MCF 10A (cell line): ENCODE data around the gene CD69. TPM values are rescaled to one million over a fixed set of nuclear protein-coding genes. Genes with fewer than 3 reads are reported as not detected.

Source experiments
- BruUV-seq: library from RNA; stranded (reverse); fragments of 400-500 nt; replicated peaks from 2 replicates; lab custom pipeline; 2021; lab: Mats Ljungman, UMichigan
- CTCF ChIA-PET: fragments of 300-600 bp; sonication (Branson Sonifier 250); formaldehyde crosslinking; extraction: SDS; loops from one replicate; lab custom pipeline; 2021; ENCODE audit warnings: antibody characterized with exemption, inconsistent platforms; lab: Yijun Ruan, JAX
- POLR2A ChIA-PET: fragments of 300-600, 350-650 bp; sonication (Branson Sonifier 250); formaldehyde crosslinking; extraction: SDS; loops from one replicate; lab custom pipeline; 2020; ENCODE audit warnings: antibody characterized with exemption, inconsistent platforms; lab: Yijun Ruan, JAX
- DNase-seq: peaks from one replicate; pipeline ENCODE4 v3.0.0-alpha.2; 2018; ENCODE audit not compliant: unreplicated experiment
- H3K27ac Mint-ChIP-seq: one replicate; pipeline ENCODE4 v1.8.0; 2022; ENCODE audit warnings: mild to moderate bottlenecking, low read depth, mixed read lengths; ENCODE audit not compliant: unreplicated experiment
- H3K27me3 Mint-ChIP-seq: one replicate; pipeline ENCODE4 v1.8.0; 2022; ENCODE audit warnings: mixed read lengths; ENCODE audit not compliant: insufficient read depth, unreplicated experiment
- H3K36me3 Mint-ChIP-seq: one replicate; pipeline ENCODE4 v1.8.0; 2022; ENCODE audit warnings: mild to moderate bottlenecking, moderate library complexity, mixed read lengths; ENCODE audit not compliant: insufficient read depth, unreplicated experiment
- H3K4me1 Mint-ChIP-seq: one replicate; pipeline ENCODE4 v1.8.0; 2022; ENCODE audit warnings: mixed read lengths; ENCODE audit not compliant: insufficient read depth, unreplicated experiment
- H3K4me3 Mint-ChIP-seq: one replicate; pipeline ENCODE4 v1.8.0; 2022; ENCODE audit warnings: mild to moderate bottlenecking, moderate library complexity, mixed read lengths; ENCODE audit not compliant: unreplicated experiment
- H3K9me3 Mint-ChIP-seq: one replicate; pipeline ENCODE4 v1.8.0; 2022; ENCODE audit warnings: mixed read lengths; ENCODE audit not compliant: unreplicated experiment
- intact Hi-C: fragments of 100-400 bp; cut with micrococcal nuclease; formaldehyde crosslinking; loops from 2 replicates; pipeline ENCODE4 v1.14.1; 2022
- total RNA-seq: library from RNA; stranded (reverse); gene quantifications from 2 replicates; pipeline ENCODE4 v1.2.3, GENCODE V29; 2022
- TF ChIP-seq, protein P1 (sequence below): fragments of 200-600 bp; IDR thresholded peaks from one replicate; pipeline ENCODE4 v1.8.0; 2022; ENCODE audit warnings: antibody characterized with exemption, mild to moderate bottlenecking; ENCODE audit not compliant: unreplicated experiment

The CD69 gene
- total RNA-seq, 1 experiment from 2014 or later: not detected

DNA sequence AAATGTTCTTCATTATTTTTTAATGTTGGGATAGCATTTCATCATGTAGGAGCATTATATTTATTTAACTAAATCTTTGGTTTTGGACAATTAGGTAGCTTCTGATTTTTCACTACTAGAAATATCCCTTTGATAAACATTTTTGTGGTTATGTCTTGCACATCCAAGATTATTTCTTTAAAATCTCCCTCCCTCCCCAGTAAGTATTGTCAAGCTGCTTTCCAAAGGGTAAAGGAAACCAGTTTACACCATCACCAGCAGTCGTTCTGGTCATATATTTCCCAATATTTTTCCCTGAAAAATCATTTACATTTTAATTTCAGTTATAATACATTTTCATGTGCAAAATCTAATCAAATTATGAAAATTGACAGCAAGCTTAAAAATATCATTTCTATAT is 11.1 kb downstream of the CD69 start:
- H3K27ac Mint-ChIP-seq: no peak overlapping the region
- TF ChIP-seq, protein P1, sequence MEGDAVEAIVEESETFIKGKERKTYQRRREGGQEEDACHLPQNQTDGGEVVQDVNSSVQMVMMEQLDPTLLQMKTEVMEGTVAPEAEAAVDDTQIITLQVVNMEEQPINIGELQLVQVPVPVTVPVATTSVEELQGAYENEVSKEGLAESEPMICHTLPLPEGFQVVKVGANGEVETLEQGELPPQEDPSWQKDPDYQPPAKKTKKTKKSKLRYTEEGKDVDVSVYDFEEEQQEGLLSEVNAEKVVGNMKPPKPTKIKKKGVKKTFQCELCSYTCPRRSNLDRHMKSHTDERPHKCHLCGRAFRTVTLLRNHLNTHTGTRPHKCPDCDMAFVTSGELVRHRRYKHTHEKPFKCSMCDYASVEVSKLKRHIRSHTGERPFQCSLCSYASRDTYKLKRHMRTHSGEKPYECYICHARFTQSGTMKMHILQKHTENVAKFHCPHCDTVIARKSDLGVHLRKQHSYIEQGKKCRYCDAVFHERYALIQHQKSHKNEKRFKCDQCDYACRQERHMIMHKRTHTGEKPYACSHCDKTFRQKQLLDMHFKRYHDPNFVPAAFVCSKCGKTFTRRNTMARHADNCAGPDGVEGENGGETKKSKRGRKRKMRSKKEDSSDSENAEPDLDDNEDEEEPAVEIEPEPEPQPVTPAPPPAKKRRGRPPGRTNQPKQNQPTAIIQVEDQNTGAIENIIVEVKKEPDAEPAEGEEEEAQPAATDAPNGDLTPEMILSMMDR: no peak
- H3K4me1 Mint-ChIP-seq: no peaks in the 10 kb centered on the region
- H3K4me3 Mint-ChIP-seq: no peak overlapping the region
- POLR2A ChIA-PET: interaction anchor here (0.7 kb wide), 1 partner anchor 113 kb away, joined by 3 read pairs; no protein-coding TSS in a partner anchor
- no peaks in the 10 kb centered on the region for H3K36me3 Mint-ChIP-seq
- no peak for DNase-seq
- BruUV-seq: no TSS peak
- intact Hi-C loops: loop anchor here (1.0 to 10.0 kb wide), 4 partner anchors 63 to 391 kb away; no protein-coding TSS in a partner anchor
- H3K9me3 Mint-ChIP-seq: no peaks in the 10 kb centered on the region
- H3K27me3 Mint-ChIP-seq: peaks cover 23% of the 10 kb centered on the region
- CTCF ChIA-PET: interaction anchor here (0.6 to 6.5 kb wide), 46 partner anchors 9 to 1664 kb away, joined by 3 to 76 read pairs (median 5); partner anchors contain the start of genes CLEC12B and CLEC9A

DNA sequence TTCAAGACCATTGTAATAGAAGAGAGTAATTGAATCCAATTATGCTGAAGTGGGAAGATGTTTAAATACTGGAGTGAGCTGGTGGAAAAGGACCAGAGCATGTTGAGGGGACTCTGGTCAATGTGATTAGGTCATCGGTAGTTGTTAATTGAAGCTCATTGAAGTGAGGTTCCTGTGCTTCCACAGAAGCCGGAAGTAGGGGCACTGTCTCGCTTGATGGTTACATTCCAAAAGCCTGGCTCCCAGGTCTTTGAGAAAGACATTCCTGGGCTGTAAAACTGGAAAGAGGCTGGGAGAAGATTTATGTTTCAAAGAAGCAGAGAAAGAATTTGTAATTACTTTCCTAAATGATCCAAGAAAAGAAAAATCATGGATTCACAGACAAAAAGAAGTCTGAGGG is 15.5 kb downstream of the CD69 start:
- TF ChIP-seq, protein P1: no peak
- H3K4me1 Mint-ChIP-seq: peaks cover 6% of the 10 kb centered on the region
- intact Hi-C loops: loop anchor here (5.0 kb wide), 1 partner anchor 67 kb away; no protein-coding TSS in a partner anchor
- no peak overlapping the region for H3K27ac Mint-ChIP-seq
- BruUV-seq: no TSS peak
- no peak overlapping the region for H3K4me3 Mint-ChIP-seq
- POLR2A ChIA-PET: interaction anchor here (0.7 kb wide), 1 partner anchor 392 kb away, joined by 3 read pairs; no protein-coding TSS in a partner anchor
- CTCF ChIA-PET: interaction anchor here (0.5 to 3.3 kb wide), 6 partner anchors 15 to 1187 kb away, joined by 3 to 14 read pairs (median 4); no protein-coding TSS in a partner anchor
- H3K36me3 Mint-ChIP-seq: no peaks in the 10 kb centered on the region
- DNase-seq: no peak
- H3K9me3 Mint-ChIP-seq: no peaks in the 10 kb centered on the region
- H3K27me3 Mint-ChIP-seq: no peaks in the 10 kb centered on the region

DNA sequence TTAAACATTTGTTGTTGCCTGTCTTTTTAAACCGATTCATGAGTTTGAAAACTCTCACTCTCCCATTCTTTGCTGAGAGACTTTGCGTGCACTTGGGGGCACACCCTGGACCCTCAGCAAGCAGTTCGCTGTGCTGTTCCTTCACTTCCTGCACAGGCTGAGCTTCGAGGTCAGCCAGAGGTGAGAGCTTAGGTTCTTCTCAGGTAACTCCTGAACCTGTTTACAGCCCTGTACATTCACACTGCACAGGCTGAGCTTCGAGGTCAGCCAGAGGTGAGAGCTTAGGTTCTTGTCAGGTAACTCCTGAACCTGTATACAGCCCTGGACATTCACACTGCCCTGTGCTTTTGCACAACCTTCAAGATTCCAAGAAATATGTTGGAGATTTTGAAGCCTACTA is 18.0 kb downstream of the CD69 start:
- intact Hi-C loops: no loop called here
- H3K36me3 Mint-ChIP-seq: no peaks in the 10 kb centered on the region

DNA sequence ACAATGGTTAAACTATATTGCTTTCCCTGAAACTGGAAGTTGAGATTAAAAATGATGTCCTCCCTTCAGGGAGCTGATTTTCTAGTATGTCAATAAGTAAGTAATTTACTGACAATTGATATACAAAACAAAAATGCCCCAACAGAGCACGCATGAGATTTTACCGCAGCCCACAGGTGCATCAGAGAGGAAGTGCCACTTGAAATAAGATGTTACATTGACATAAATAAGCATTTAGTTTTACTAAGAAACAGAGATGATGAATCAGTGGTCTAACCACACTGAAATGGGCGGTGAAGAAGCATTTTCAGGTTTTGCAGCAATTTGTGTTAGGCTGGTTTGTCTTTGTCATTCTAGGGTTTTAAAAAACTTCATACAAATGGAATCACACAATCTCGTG is 19.0 kb downstream of the CD69 start:
- no peak overlapping the region for H3K27ac Mint-ChIP-seq
- no peaks in the 10 kb centered on the region for H3K9me3 Mint-ChIP-seq
- CTCF ChIA-PET: interaction anchor here (1.7 to 3.6 kb wide), 4 partner anchors 9 to 410 kb away, joined by 6 to 22 read pairs (median 17); no protein-coding TSS in a partner anchor
- no peak overlapping the region for H3K4me3 Mint-ChIP-seq
- no TSS peak for BruUV-seq
- no peak for DNase-seq
- no peaks in the 10 kb centered on the region for H3K27me3 Mint-ChIP-seq
- no peaks in the 10 kb centered on the region for H3K36me3 Mint-ChIP-seq
- intact Hi-C loops: no loop called here
- POLR2A ChIA-PET: interaction anchor here (0.8 to 1.9 kb wide), 2 partner anchors 9 to 16 kb away, joined by 3 to 6 read pairs; no protein-coding TSS in a partner anchor
- TF ChIP-seq, protein P1: no peak
- peaks cover 8% of the 10 kb centered on the region for H3K4me1 Mint-ChIP-seq

More for the DNA sequence above, 18.0 kb downstream of the CD69 start:
- no peak overlapping the region for H3K27ac Mint-ChIP-seq
- CTCF ChIA-PET: interaction anchor here (0.6 to 3.6 kb wide), 33 partner anchors 8 to 1446 kb away, joined by 3 to 22 read pairs (median 4); partner anchors contain the start of gene CLECL1
- H3K9me3 Mint-ChIP-seq: no peaks in the 10 kb centered on the region
- H3K4me1 Mint-ChIP-seq: peaks cover 8% of the 10 kb centered on the region
- DNase-seq: no peak
- TF ChIP-seq, protein P1: no peak
- POLR2A ChIA-PET: interaction anchor here (0.8 to 1.9 kb wide), 3 partner anchors 8 to 20 kb away, joined by 3 to 6 read pairs (median 4); no protein-coding TSS in a partner anchor
- H3K27me3 Mint-ChIP-seq: no peaks in the 10 kb centered on the region
- BruUV-seq: no TSS peak
- no peak overlapping the region for H3K4me3 Mint-ChIP-seq
